WERI-Rb-1 (cell line): Measurements from ENCODE around the gene MALAT1.

Experiments
- DNase-seq: peaks from one replicate; pipeline ENCODE4 v3.0.0-alpha.2; 2020
- H3K27ac ChIP-seq: fragments of 250-450 bp; sonication (Bioruptor Pico); 2 replicates; pipeline ENCODE4 v1.5.1; 2020; ENCODE audit warnings: mild to moderate bottlenecking, moderate library complexity
- H3K27me3 ChIP-seq: fragments of 250-450 bp; sonication (Bioruptor Pico); 2 replicates; pipeline ENCODE4 v1.5.1; 2021; ENCODE audit warnings: mild to moderate bottlenecking, low read depth, moderate library complexity; ENCODE audit not compliant: insufficient read depth, severe bottlenecking
- H3K36me3 ChIP-seq: fragments of 250-450 bp; sonication (Bioruptor Pico); 2 replicates; pipeline ENCODE4 v1.5.1; 2020; ENCODE audit warnings: mild to moderate bottlenecking, moderate library complexity
- H3K4me3 ChIP-seq: 2 replicates; pipeline ENCODE4 v1.5.1; 2011; ENCODE audit warnings: low read depth, mild to moderate bottlenecking, control low read depth, low read length
- H3K9me3 ChIP-seq: fragments of 250-450 bp; sonication (Bioruptor Pico); 2 replicates; pipeline ENCODE4 v1.5.1; 2021; ENCODE audit warnings: mild to moderate bottlenecking, moderate library complexity; ENCODE audit not compliant: severe bottlenecking
- TF ChIP-seq, protein P1 (sequence below): IDR thresholded peaks from 2 replicates; pipeline ENCODE4 v1.5.1; 2011; ENCODE audit warnings: low read depth, mild to moderate bottlenecking, control low read depth, inconsistent platforms, low read length

The MALAT1 gene

DNA sequence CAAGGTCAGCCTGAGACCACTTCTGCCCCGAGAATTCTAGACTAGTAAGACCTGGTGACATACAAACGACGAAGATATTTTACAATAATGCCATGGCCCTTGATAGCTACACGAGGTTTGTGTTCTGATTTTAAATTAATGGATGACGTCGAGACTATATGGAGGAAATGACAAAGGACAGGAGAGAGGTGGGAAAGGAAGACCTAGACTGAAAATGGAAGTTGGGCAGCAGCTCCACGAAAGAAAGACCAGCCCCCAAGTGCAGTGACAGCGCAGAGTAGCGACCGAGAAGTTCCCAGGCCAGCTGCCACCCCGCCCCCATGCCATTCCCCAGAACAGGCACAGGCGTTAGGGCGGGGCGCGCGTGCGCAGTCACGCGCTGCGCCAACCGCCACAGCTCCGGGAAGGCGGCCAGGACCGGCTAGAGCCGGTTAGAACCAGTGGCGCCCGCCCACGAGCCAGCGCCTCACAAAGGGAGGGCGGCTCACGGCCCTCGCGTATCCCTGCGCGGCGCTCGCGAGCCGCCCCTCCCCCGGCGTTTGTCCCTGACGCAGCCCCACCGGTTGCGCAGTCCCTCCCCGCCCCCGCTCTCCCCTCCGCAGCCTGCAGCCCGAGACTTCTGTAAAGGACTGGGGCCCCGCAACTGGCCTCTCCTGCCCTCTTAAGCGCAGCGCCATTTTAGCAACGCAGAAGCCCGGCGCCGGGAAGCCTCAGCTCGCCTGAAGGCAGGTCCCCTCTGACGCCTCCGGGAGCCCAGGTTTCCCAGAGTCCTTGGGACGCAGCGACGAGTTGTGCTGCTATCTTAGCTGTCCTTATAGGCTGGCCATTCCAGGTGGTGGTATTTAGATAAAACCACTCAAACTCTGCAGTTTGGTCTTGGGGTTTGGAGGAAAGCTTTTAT, 1.5 kb upstream of the MALAT1 start:
- peak; percentile 99 for DNase-seq
- Histone ChIP-seq H3K27me3 (no peaks in the 10 kb centered on the region), H3K36me3 (peaks cover 34% of the 10 kb centered on the region), H3K4me3 (peak overlapping the region; percentile 89), H3K27ac (peak overlapping the region; percentile 100), H3K9me3 (no peaks in the 10 kb centered on the region)
- TF ChIP-seq, protein P1, sequence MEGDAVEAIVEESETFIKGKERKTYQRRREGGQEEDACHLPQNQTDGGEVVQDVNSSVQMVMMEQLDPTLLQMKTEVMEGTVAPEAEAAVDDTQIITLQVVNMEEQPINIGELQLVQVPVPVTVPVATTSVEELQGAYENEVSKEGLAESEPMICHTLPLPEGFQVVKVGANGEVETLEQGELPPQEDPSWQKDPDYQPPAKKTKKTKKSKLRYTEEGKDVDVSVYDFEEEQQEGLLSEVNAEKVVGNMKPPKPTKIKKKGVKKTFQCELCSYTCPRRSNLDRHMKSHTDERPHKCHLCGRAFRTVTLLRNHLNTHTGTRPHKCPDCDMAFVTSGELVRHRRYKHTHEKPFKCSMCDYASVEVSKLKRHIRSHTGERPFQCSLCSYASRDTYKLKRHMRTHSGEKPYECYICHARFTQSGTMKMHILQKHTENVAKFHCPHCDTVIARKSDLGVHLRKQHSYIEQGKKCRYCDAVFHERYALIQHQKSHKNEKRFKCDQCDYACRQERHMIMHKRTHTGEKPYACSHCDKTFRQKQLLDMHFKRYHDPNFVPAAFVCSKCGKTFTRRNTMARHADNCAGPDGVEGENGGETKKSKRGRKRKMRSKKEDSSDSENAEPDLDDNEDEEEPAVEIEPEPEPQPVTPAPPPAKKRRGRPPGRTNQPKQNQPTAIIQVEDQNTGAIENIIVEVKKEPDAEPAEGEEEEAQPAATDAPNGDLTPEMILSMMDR = no peak

- peaks cover 42% of the 10 kb centered on the region for H3K36me3 ChIP-seq
- no peaks in the 10 kb centered on the region for H3K9me3 ChIP-seq
- DNase-seq = peak; percentile 52
- H3K27me3 ChIP-seq = no peaks in the 10 kb centered on the region
- peak overlapping the region; percentile 89 for H3K4me3 ChIP-seq
- TF ChIP-seq, protein P1 = no peak
- H3K27ac ChIP-seq = peak overlapping the region; percentile 100
These were observed 661 bp upstream of the MALAT1 start for GRCh38 chr11:65498042-65498726.

DNA sequence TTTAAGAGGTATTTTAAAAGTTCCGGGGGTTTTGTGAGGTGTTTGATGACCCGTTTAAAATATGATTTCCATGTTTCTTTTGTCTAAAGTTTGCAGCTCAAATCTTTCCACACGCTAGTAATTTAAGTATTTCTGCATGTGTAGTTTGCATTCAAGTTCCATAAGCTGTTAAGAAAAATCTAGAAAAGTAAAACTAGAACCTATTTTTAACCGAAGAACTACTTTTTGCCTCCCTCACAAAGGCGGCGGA, 193 bp upstream of the MALAT1 start:
- H3K36me3 ChIP-seq = peaks cover 47% of the 10 kb centered on the region
- TF ChIP-seq, protein P1 = no peak
- peak overlapping the region; percentile 89 for H3K4me3 ChIP-seq
- no peaks in the 10 kb centered on the region for H3K9me3 ChIP-seq
- H3K27ac ChIP-seq = peak overlapping the region; percentile 100
- no peaks in the 10 kb centered on the region for H3K27me3 ChIP-seq
- DNase-seq = no peak

DNA sequence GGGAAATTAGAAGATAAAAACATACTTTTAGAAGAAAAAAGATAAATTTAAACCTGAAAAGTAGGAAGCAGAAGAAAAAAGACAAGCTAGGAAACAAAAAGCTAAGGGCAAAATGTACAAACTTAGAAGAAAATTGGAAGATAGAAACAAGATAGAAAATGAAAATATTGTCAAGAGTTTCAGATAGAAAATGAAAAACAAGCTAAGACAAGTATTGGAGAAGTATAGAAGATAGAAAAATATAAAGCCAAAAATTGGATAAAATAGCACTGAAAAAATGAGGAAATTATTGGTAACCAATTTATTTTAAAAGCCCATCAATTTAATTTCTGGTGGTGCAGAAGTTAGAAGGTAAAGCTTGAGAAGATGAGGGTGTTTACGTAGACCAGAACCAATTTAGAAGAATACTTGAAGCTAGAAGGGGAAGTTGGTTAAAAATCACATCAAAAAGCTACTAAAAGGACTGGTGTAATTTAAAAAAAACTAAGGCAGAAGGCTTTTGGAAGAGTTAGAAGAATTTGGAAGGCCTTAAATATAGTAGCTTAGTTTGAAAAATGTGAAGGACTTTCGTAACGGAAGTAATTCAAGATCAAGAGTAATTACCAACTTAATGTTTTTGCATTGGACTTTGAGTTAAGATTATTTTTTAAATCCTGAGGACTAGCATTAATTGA, 1.0 kb downstream of the MALAT1 start:
- TF ChIP-seq, protein P1 = no peak
- no peak for DNase-seq
- Histone ChIP-seq H3K36me3 (peaks cover 59% of the 10 kb centered on the region), H3K9me3 (no peaks in the 10 kb centered on the region), H3K27ac (peak overlapping the region; percentile 100), H3K27me3 (no peaks in the 10 kb centered on the region), H3K4me3 (peak overlapping the region; percentile 89)

DNA sequence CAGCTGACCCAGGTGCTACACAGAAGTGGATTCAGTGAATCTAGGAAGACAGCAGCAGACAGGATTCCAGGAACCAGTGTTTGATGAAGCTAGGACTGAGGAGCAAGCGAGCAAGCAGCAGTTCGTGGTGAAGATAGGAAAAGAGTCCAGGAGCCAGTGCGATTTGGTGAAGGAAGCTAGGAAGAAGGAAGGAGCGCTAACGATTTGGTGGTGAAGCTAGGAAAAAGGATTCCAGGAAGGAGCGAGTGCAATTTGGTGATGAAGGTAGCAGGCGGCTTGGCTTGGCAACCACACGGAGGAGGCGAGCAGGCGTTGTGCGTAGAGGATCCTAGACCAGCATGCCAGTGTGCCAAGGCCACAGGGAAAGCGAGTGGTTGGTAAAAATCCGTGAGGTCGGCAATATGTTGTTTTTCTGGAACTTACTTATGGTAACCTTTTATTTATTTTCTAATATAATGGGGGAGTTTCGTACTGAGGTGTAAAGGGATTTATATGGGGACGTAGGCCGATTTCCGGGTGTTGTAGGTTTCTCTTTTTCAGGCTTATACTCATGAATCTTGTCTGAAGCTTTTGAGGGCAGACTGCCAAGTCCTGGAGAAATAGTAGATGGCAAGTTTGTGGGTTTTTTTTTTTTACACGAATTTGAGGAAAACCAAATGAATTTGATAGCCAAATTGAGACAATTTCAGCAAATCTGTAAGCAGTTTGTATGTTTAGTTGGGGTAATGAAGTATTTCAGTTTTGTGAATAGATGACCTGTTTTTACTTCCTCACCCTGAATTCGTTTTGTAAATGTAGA, 1.7 kb downstream of the MALAT1 start:
- Histone ChIP-seq H3K4me3 (peak overlapping the region; percentile 89), H3K9me3 (no peaks in the 10 kb centered on the region), H3K27me3 (no peaks in the 10 kb centered on the region), H3K36me3 (peaks cover 66% of the 10 kb centered on the region), H3K27ac (peak overlapping the region; percentile 100)
- TF ChIP-seq, protein P1 = no peak
- DNase-seq = no peak
